Mesenchymal stem cell (in vitro differentiated cells and primary cell): ENCODE results near the gene HTT-AS.

Experiments
- DNase-seq: peaks from one replicate; pipeline ENCODE4 v3.0.0-alpha.2; 2013
- H2AFZ ChIP-seq: one replicate; pipeline ENCODE4 v1.6.1; 2013; ENCODE audit warnings: low read depth, mild to moderate bottlenecking, control low read depth, inconsistent platforms, low read length, moderate library complexity
- H2AK5ac ChIP-seq: 2 replicates; pipeline ENCODE4 v1.6.1; 2013; ENCODE audit warnings: low read length, moderate library complexity, mild to moderate bottlenecking, inconsistent platforms; ENCODE audit not compliant: severe bottlenecking
- H2BK120ac ChIP-seq: one replicate; pipeline ENCODE4 v1.6.1; 2013; ENCODE audit warnings: low read depth, mild to moderate bottlenecking, inconsistent platforms, low read length, moderate library complexity
- H2BK12ac ChIP-seq, 2 experiments: one replicate each; pipeline ENCODE4 v1.6.1; 2013; ENCODE audit warnings: inconsistent platforms in 2 of 2, low read length in 2 of 2, mild to moderate bottlenecking in 2 of 2, moderate library complexity in 2 of 2, control low read depth in 1 of 2
- H2BK15ac ChIP-seq: one replicate; pipeline ENCODE4 v1.6.1; 2013; ENCODE audit warnings: mild to moderate bottlenecking, low read depth, inconsistent platforms; ENCODE audit not compliant: poor library complexity, severe bottlenecking
- H2BK5ac ChIP-seq: 2 replicates; pipeline ENCODE4 v1.6.1; 2013; ENCODE audit warnings: low read depth, mild to moderate bottlenecking, low read length, control low read depth, inconsistent platforms; ENCODE audit not compliant: poor library complexity, severe bottlenecking
- H3K14ac ChIP-seq, 2 experiments: one replicate each; pipeline ENCODE4 v1.6.1; 2013; ENCODE audit warnings: inconsistent platforms in 2 of 2, low read length in 2 of 2, control low read depth in 1 of 2, mild to moderate bottlenecking in 1 of 2, moderate library complexity in 1 of 2
- H3K18ac ChIP-seq, 2 experiments: one replicate each; pipeline ENCODE4 v1.6.1; 2013; ENCODE audit warnings: inconsistent platforms in 2 of 2, low read length in 2 of 2, control low read depth in 1 of 2, low read depth in 1 of 2, mild to moderate bottlenecking in 1 of 2
- H3K23ac ChIP-seq, 2 experiments: one replicate each; pipeline ENCODE4 v1.6.1; 2013; ENCODE audit warnings: inconsistent platforms in 2 of 2, low read length in 2 of 2, mild to moderate bottlenecking in 2 of 2, moderate library complexity in 2 of 2, control low read depth in 1 of 2
- H3K27ac ChIP-seq: 2 replicates; pipeline ENCODE4 v1.5.1; 2013; ENCODE audit warnings: mild to moderate bottlenecking, moderate library complexity, low read length, control low read depth, inconsistent platforms; ENCODE audit not compliant: poor library complexity, severe bottlenecking
- H3K27me3 ChIP-seq, 2 experiments: 2 replicates each; pipeline versions ENCODE4 v1.6.1 to v1.7.0; 2013; ENCODE audit warnings: low read length in 2 of 2, mild to moderate bottlenecking in 2 of 2, moderate library complexity in 2 of 2, control low read depth in 1 of 2, inconsistent platforms in 1 of 2; ENCODE audit not compliant: control insufficient read depth in 1 of 2, insufficient read depth in 1 of 2
- H3K36me3 ChIP-seq, 2 experiments: 2 replicates each; pipeline versions ENCODE4 v1.6.1 to v1.7.0; 2013; ENCODE audit warnings: low read length in 2 of 2, control low read depth in 1 of 2, inconsistent platforms in 1 of 2, low read depth in 1 of 2, mild to moderate bottlenecking in 1 of 2; ENCODE audit not compliant: insufficient read depth in 2 of 2, control insufficient read depth in 1 of 2
- H3K4ac ChIP-seq, 2 experiments: one replicate each; pipeline ENCODE4 v1.6.1; 2013; ENCODE audit warnings: inconsistent platforms in 2 of 2, low read length in 2 of 2, mild to moderate bottlenecking in 2 of 2, moderate library complexity in 2 of 2, control low read depth in 1 of 2, low read depth in 1 of 2
- H3K4me1 ChIP-seq: 2 replicates; pipeline ENCODE4 v1.6.1; 2013; ENCODE audit warnings: low read depth, low read length, control low read depth; ENCODE audit not compliant: control insufficient read depth, insufficient read depth
- H3K4me2 ChIP-seq: 2 replicates; pipeline ENCODE4 v1.6.1; 2013; ENCODE audit warnings: low read length, mild to moderate bottlenecking, inconsistent platforms; ENCODE audit not compliant: poor library complexity, severe bottlenecking
- H3K4me3 ChIP-seq, 2 experiments: 2 replicates each; pipeline versions ENCODE4 v1.5.1 to v1.7.0; 2013; ENCODE audit warnings: low read length in 2 of 2, mild to moderate bottlenecking in 2 of 2, control low read depth in 1 of 2, low read depth in 1 of 2; ENCODE audit not compliant: insufficient read depth in 1 of 2
- H3K79me1 ChIP-seq: replicated peaks from 2 replicates; pipeline ENCODE4 v1.6.1; 2013; ENCODE audit warnings: mild to moderate bottlenecking, control low read depth, low read length, inconsistent platforms; ENCODE audit not compliant: poor library complexity, severe bottlenecking
- H3K9ac ChIP-seq: 2 replicates; pipeline ENCODE4 v1.7.0; 2013; ENCODE audit warnings: mild to moderate bottlenecking, low read length, moderate library complexity
- H3K9me3 ChIP-seq: 2 replicates; pipeline ENCODE4 v1.7.0; 2013; ENCODE audit warnings: mild to moderate bottlenecking, low read length; ENCODE audit not compliant: control insufficient read depth
- H4K8ac ChIP-seq: one replicate; pipeline ENCODE4 v1.6.1; 2013; ENCODE audit warnings: inconsistent platforms, mild to moderate bottlenecking, low read length, moderate library complexity
- H4K91ac ChIP-seq: one replicate; pipeline ENCODE4 v1.6.1; 2013; ENCODE audit warnings: mild to moderate bottlenecking, low read length, inconsistent platforms
- WGBS: methylation state at CpG from one replicate; pipeline ENCODE4 v1.1.7; 2013; ENCODE audit warnings: mixed read lengths; 5-methylcytosine and 5-hydroxymethylcytosine counted together

Gene HTT-AS

GRCh38 chr4:3037957-3038461 lies 36.3 kb downstream of the HTT-AS start:
- Histone ChIP-seq H3K79me1 (no peaks in the 10 kb centered on the region), H3K4ac (no peak overlapping the region), H3K9ac (peak overlapping the region; percentile 56), H3K23ac (no peak overlapping the region), H2AFZ (no peak overlapping the region), H3K4me3 (peak overlapping the region in 1 of 2 experiments; percentile 57), H2AK5ac (no peak overlapping the region), H3K36me3 (no peaks in the 10 kb centered on the region), H4K8ac (no peak overlapping the region), H3K18ac (no peak overlapping the region), H3K27me3 (peaks cover 0 to 48% of the 10 kb centered on the region in 2 experiments), H3K14ac (no peak overlapping the region), H2BK120ac (no peak overlapping the region), H4K91ac (no peak overlapping the region), H3K27ac (no peak overlapping the region), H3K9me3 (no peaks in the 10 kb centered on the region), H2BK15ac (no peak overlapping the region), H2BK5ac (no peak overlapping the region), H2BK12ac (no peak overlapping the region), H3K4me1 (no peaks in the 10 kb centered on the region), H3K4me2 (no peak overlapping the region)
- 82% methylated on average over 5 of the region's 6 CpGs for WGBS
- DNase-seq: no peak

- H3K4me3 ChIP-seq: no peak overlapping the region
- WGBS: 90% methylated on average over 21 of the region's 21 CpGs
- no peak overlapping the region for H3K18ac ChIP-seq
- H3K27ac ChIP-seq: no peak overlapping the region
- no peaks in the 10 kb centered on the region for H3K9me3 ChIP-seq
- H3K14ac ChIP-seq: no peak overlapping the region
- H3K4me2 ChIP-seq: no peak overlapping the region
- no peak overlapping the region for H3K9ac ChIP-seq
- H4K91ac ChIP-seq: no peak overlapping the region
- H2BK15ac ChIP-seq: no peak overlapping the region
- H2BK5ac ChIP-seq: no peak overlapping the region
- H2AFZ ChIP-seq: no peak overlapping the region
- peak overlapping the region in 1 of 2 experiments; percentile 32 for H3K23ac ChIP-seq
- H4K8ac ChIP-seq: no peak overlapping the region
- no peak overlapping the region for H3K4ac ChIP-seq
- no peaks in the 10 kb centered on the region for H3K4me1 ChIP-seq
- H2BK120ac ChIP-seq: no peak overlapping the region
- no peak overlapping the region for H2AK5ac ChIP-seq
- DNase-seq: no peak
- H3K27me3 ChIP-seq: peaks cover 0 to 46% of the 10 kb centered on the region in 2 experiments
- no peaks in the 10 kb centered on the region for H3K79me1 ChIP-seq
- H3K36me3 ChIP-seq: no peaks in the 10 kb centered on the region
- no peak overlapping the region for H2BK12ac ChIP-seq
Measured at GRCh38 chr4:3036131-3036952, 38.0 kb downstream of the HTT-AS start.

GRCh38 chr4:3035674-3036073 lies 38.7 kb downstream of the HTT-AS start:
- no peak overlapping the region for H3K9ac ChIP-seq
- no peak overlapping the region for H2BK12ac ChIP-seq
- H3K36me3 ChIP-seq: no peaks in the 10 kb centered on the region
- peaks cover 0 to 50% of the 10 kb centered on the region in 2 experiments for H3K27me3 ChIP-seq
- 76% methylated on average over 4 of the region's 6 CpGs for WGBS
- H3K9me3 ChIP-seq: no peaks in the 10 kb centered on the region
- no peak overlapping the region for H4K91ac ChIP-seq
- no peak overlapping the region for H2BK15ac ChIP-seq
- no peak overlapping the region for H2BK120ac ChIP-seq
- no peak overlapping the region for H3K18ac ChIP-seq
- no peak overlapping the region for H3K4me2 ChIP-seq
- no peak for DNase-seq
- no peak overlapping the region for H3K4me3 ChIP-seq
- no peak overlapping the region for H3K23ac ChIP-seq
- H3K4me1 ChIP-seq: no peaks in the 10 kb centered on the region
- H3K4ac ChIP-seq: no peak overlapping the region
- H3K14ac ChIP-seq: no peak overlapping the region
- no peak overlapping the region for H2AK5ac ChIP-seq
- no peak overlapping the region for H4K8ac ChIP-seq
- H3K27ac ChIP-seq: no peak overlapping the region
- H2AFZ ChIP-seq: no peak overlapping the region
- H3K79me1 ChIP-seq: no peaks in the 10 kb centered on the region
- no peak overlapping the region for H2BK5ac ChIP-seq

DNA sequence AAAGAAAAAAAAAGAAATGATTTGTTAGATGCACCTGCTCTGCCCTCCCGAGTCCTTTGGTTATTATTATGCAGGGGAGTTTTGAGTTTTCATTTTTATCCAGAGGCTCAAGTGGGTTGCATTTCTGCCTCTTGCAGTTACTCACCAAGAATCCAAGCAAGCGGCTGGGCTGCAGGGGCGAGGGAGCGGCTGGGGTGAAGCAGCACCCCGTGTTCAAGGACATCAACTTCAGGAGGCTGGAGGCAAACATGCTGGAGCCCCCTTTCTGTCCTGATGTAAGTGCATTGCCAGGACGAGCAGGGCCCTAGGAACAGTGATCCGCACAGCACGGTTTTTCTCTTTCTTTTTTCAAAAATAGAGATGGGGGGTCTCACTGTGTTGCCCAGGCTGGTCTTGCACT lies 39.1 kb downstream of the HTT-AS start:
- DNase-seq: no peak

More for the DNA sequence above, 39.1 kb downstream of the HTT-AS start:
- H3K18ac ChIP-seq: no peak overlapping the region
- no peak overlapping the region for H3K4ac ChIP-seq
- H3K4me2 ChIP-seq: no peak overlapping the region
- no peak overlapping the region for H3K27ac ChIP-seq
- no peaks in the 10 kb centered on the region for H3K4me1 ChIP-seq
- no peak overlapping the region for H2BK12ac ChIP-seq
- 92% methylated on average over 8 of the region's 8 CpGs for WGBS
- no peak overlapping the region for H2AK5ac ChIP-seq
- no peaks in the 10 kb centered on the region for H3K36me3 ChIP-seq
- H4K91ac ChIP-seq: no peak overlapping the region
- no peak overlapping the region for H3K23ac ChIP-seq
- no peak overlapping the region for H3K4me3 ChIP-seq
- H3K79me1 ChIP-seq: no peaks in the 10 kb centered on the region
- H3K27me3 ChIP-seq: peaks cover 0 to 54% of the 10 kb centered on the region in 2 experiments
- no peak overlapping the region for H2BK5ac ChIP-seq
- no peak overlapping the region for H2BK120ac ChIP-seq
- no peaks in the 10 kb centered on the region for H3K9me3 ChIP-seq
- no peak overlapping the region for H2AFZ ChIP-seq
- H2BK15ac ChIP-seq: no peak overlapping the region
- H3K9ac ChIP-seq: no peak overlapping the region
- no peak overlapping the region for H3K14ac ChIP-seq
- no peak overlapping the region for H4K8ac ChIP-seq
